Tibial artery (tissue), 4 donors: ENCODE data around the gene PTPRU.

ENCODE experiments used
- DNase-seq, 2 donors: peaks; one replicate each; pipeline ENCODE4 v3.0.0-alpha.2; 2019
- H3K27ac ChIP-seq, 2 donors: fragments of 200-600 bp; sonication (generic) in 1 of 2; 1 replicate in 1 of 2; 2 replicates in 1 of 2; pipeline ENCODE4 v1.5.1; 2018 to 2019; ENCODE audit warnings: mild to moderate bottlenecking in 1 of 2
- H3K27me3 ChIP-seq, 2 donors: fragments of 200-600 bp; sonication (generic) in 1 of 2; one replicate each; pipeline versions ENCODE4 v1.5.1 to v1.6.0; 2016 to 2019
- H3K36me3 ChIP-seq, 3 donors: fragments of 200-600 bp; sonication (generic) in 2 of 3; one replicate each; pipeline ENCODE4 v1.5.1; 2016 to 2019; ENCODE audit warnings: mild to moderate bottlenecking in 2 of 3
- H3K4me1 ChIP-seq, 4 donors: fragments of 200-600 bp; sonication (generic) in 2 of 4; 1 replicate in 3 of 4; 2 replicates in 1 of 4; pipeline ENCODE4 v1.5.1; 2016 to 2019
- H3K4me3 ChIP-seq, 2 donors: fragments of 200-600 bp; sonication (generic) in 1 of 2; 1 replicate in 1 of 2; 2 replicates in 1 of 2; pipeline ENCODE4 v1.5.1; 2018 to 2019; ENCODE audit warnings: mild to moderate bottlenecking in 2 of 2
- H3K9me3 ChIP-seq, 3 donors: fragments of 200-600 bp; sonication (generic) in 1 of 3; one replicate each; pipeline ENCODE4 v1.5.1; 2016 to 2019
- CTCF ChIP-seq, 2 experiments: fragments of 200-600 bp in 1 of 2; fragments of 450-650 bp in 1 of 2; IDR thresholded peaks; one replicate each; pipeline ENCODE4 v1.5.1; 2017 to 2019; ENCODE audit warnings: antibody characterized with exemption in 2 of 2, mild to moderate bottlenecking in 1 of 2, moderate library complexity in 1 of 2
- intact Hi-C: fragments of 100-400 bp; cut with DNase I; formaldehyde crosslinking; loops from one replicate; pipeline ENCODE4 v1.15.0; 2023; ENCODE audit warnings: low total_unique reads

PTPRU gene

DNA sequence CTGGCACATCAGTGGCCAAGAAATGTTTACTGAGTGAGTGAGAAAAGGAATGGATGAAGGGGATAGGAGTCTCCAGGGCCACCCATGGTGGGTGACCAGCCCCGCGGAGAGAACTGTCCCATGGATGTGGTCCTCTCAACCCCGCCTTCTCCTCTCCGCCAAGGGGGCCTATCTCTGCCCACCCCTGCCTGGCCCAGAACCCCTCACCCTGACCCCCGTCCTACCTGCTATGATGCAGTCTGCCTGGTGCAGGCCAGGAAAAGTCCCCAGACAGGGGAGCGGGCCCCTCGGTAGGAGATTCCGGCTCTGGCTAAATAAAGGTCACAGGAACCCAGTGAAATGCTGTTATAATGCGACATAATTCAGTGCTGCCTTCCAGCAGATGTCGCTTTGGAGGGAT, 107.6 kb downstream of the PTPRU start:
- TF ChIP-seq CTCF (IDR thresholded peaks at IDR 0.05), result no peak
- Histone ChIP-seq H3K4me1 (no peaks in the 10 kb centered on the region), H3K9me3 (no peaks in the 10 kb centered on the region), H3K27ac (no peak overlapping the region), H3K4me3 (no peak overlapping the region), H3K36me3 (no peaks in the 10 kb centered on the region), H3K27me3 (peaks cover 0 to 28% of the 10 kb centered on the region in 2 donors)
- intact Hi-C loops, result no loop called here
- DNase-seq, result no peak

DNA sequence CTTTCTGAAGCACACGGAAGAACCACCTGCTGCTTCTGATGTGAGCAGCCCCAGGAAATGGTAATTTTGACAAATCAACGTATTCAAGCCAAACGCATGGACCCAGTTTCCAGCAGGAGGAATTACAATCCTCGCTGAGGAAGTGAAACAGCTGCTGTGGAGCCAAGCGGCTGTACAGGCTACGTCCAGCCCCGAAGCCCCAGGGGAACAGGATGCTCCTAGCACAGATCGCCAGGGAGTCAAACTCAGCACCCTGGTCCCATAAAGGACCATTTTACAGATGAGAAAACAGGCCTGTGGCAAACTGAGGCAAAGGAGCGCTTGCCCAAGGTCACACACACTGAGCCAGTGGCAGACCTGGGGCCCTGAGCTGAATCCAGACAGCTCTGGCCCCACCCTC, 108.0 kb downstream of the PTPRU start:
- no peak for DNase-seq
- intact Hi-C loops, result no loop called here
- TF ChIP-seq CTCF (IDR thresholded peaks at IDR 0.05), result no peak
- H3K36me3 ChIP-seq, result no peaks in the 10 kb centered on the region
- H3K27ac ChIP-seq, result no peak overlapping the region
- no peaks in the 10 kb centered on the region for H3K9me3 ChIP-seq
- H3K27me3 ChIP-seq, result peaks cover 0 to 28% of the 10 kb centered on the region in 2 donors
- H3K4me1 ChIP-seq, result no peaks in the 10 kb centered on the region
- no peak overlapping the region for H3K4me3 ChIP-seq

- H3K36me3 ChIP-seq, result no peaks in the 10 kb centered on the region
- peaks cover 0 to 43% of the 10 kb centered on the region in 2 donors for H3K27me3 ChIP-seq
- no peak overlapping the region for H3K4me3 ChIP-seq
- no peaks in the 10 kb centered on the region for H3K4me1 ChIP-seq
- intact Hi-C loops, result no loop called here
- DNase-seq, result no peak
- no peak overlapping the region for H3K27ac ChIP-seq
- no peak for TF ChIP-seq CTCF (IDR thresholded peaks at IDR 0.05)
- H3K9me3 ChIP-seq, result no peaks in the 10 kb centered on the region
These were observed 110.3 kb downstream of the PTPRU start for GRCh38 chr1:29346576-29346975.

- Histone ChIP-seq H3K27me3 (peaks cover 0 to 38% of the 10 kb centered on the region in 2 donors), H3K27ac (no peak overlapping the region), H3K4me3 (no peak overlapping the region), H3K4me1 (no peaks in the 10 kb centered on the region), H3K9me3 (no peaks in the 10 kb centered on the region), H3K36me3 (no peaks in the 10 kb centered on the region)
- no peak for TF ChIP-seq CTCF (IDR thresholded peaks at IDR 0.05)
- peak in 1 of 2 donors; percentile 34 for DNase-seq
- intact Hi-C loops, result no loop called here
These were observed 113.7 kb downstream of the PTPRU start for GRCh38 chr1:29349871-29350491.

- no peaks in the 10 kb centered on the region for H3K4me1 ChIP-seq
- no peak overlapping the region for H3K27ac ChIP-seq
These were observed 116.5 kb downstream of the PTPRU start for GRCh38 chr1:29352719-29353420.

More at GRCh38 chr1:29352719-29353420, 116.5 kb downstream of the PTPRU start:
- no peaks in the 10 kb centered on the region for H3K9me3 ChIP-seq
- no peak for TF ChIP-seq CTCF (IDR thresholded peaks at IDR 0.05)
- DNase-seq, result no peak
- intact Hi-C loops, result no loop called here
- H3K4me3 ChIP-seq, result no peak overlapping the region
- H3K36me3 ChIP-seq, result no peaks in the 10 kb centered on the region
- H3K27me3 ChIP-seq, result peaks cover 0 to 43% of the 10 kb centered on the region in 2 donors
